ENCODE measurements around the gene KCNH3. TPM values are rescaled to one million over a fixed set of nuclear protein-coding genes. Genes with fewer than 3 reads are reported as not detected.

KCNH3 gene
- total RNA-seq, 2 experiments from 2014 or later: 0.06 to 0.57 TPM

GRCh38 chr12:49511410-49511809, 27.4 kb upstream of the KCNH3 start:
- ChIA-PET POLR2A (interaction anchor here (0.6 to 3.8 kb wide), 8 partner anchors 8 to 154 kb away, joined by 3 to 18 read pairs (median 4); no protein-coding TSS in a partner anchor), CTCF (ENCODE audit: unreplicated experiment) (interaction anchor here (0.8 to 1.3 kb wide), 3 partner anchors 153 to 218 kb away, joined by 3 to 9 read pairs (median 7); no protein-coding TSS in a partner anchor)
- no peak for TF ChIP-seq CTCF (conservative IDR thresholded peaks at IDR 0.05; ENCODE audit: low read length)
- TF ChIP-seq EZH2phosphoT487 (IDR thresholded peaks at IDR 0.05; ENCODE audit: borderline replicate concordance, low read depth, low read length): no peak
- no peak for DNase-seq (ENCODE audit: low spot score)
- no TSS peak for BruUV-seq (replicated peaks)
- no peak overlapping the region for H3K4me3 ChIP-seq (ENCODE audit: low read depth, low read length, poor library complexity, severe bottlenecking)
- no peaks in the 10 kb centered on the region for H3K4me1 ChIP-seq (ENCODE audit: insufficient read depth, low read length, poor library complexity, severe bottlenecking)
- no peaks in the 10 kb centered on the region for H4K20me1 ChIP-seq (ENCODE audit: insufficient read depth, low read length)
- H3K9me2 ChIP-seq (ENCODE audit: insufficient read depth, low read length): no peaks in the 10 kb centered on the region
- peaks cover 7% of the 10 kb centered on the region for H3K36me3 ChIP-seq (ENCODE audit: insufficient read depth, low read length)
- H3K9me3 ChIP-seq (ENCODE audit: low read length): no peaks in the 10 kb centered on the region
- intact Hi-C loops (cut with micrococcal nuclease; ENCODE audit: unreplicated experiment): no loop called here
- H3K27ac ChIP-seq (ENCODE audit: low read depth, low read length, poor library complexity, severe bottlenecking): no peak overlapping the region
- no peak overlapping the region for H2AFZ ChIP-seq (ENCODE audit: low read length)
- no peaks in the 10 kb centered on the region for H3K79me2 ChIP-seq (ENCODE audit: insufficient read depth, low read depth, low read length)
- H3K4me2 ChIP-seq (ENCODE audit: low read length): no peak overlapping the region

- Histone ChIP-seq H3K4me3 (ENCODE audit: low read depth, low read length, poor library complexity, severe bottlenecking) (no peak overlapping the region), H4K20me1 (ENCODE audit: insufficient read depth, low read length) (no peaks in the 10 kb centered on the region), H3K9me2 (ENCODE audit: insufficient read depth, low read length) (no peaks in the 10 kb centered on the region), H3K27ac (ENCODE audit: low read depth, low read length, poor library complexity, severe bottlenecking) (no peak overlapping the region), H3K79me2 (ENCODE audit: insufficient read depth, low read depth, low read length) (no peaks in the 10 kb centered on the region), H3K36me3 (ENCODE audit: insufficient read depth, low read length) (peaks cover 5% of the 10 kb centered on the region; the same call in 1 of the 2 replicates), H2AFZ (ENCODE audit: low read length) (no peak overlapping the region), H3K4me2 (ENCODE audit: low read length) (no peak overlapping the region), H3K4me1 (ENCODE audit: insufficient read depth, low read length, poor library complexity, severe bottlenecking) (no peaks in the 10 kb centered on the region), H3K9me3 (ENCODE audit: low read length) (no peaks in the 10 kb centered on the region)
- ChIA-PET CTCF (ENCODE audit: unreplicated experiment) (interaction anchor here (1.3 kb wide), 1 partner anchor 154 kb away, joined by 9 read pairs; no protein-coding TSS in a partner anchor), POLR2A (interaction anchor here (0.6 to 3.8 kb wide), 4 partner anchors 112 to 627 kb away, joined by 3 to 18 read pairs (median 4); no protein-coding TSS in a partner anchor)
- DNase-seq (ENCODE audit: low spot score): no peak
- intact Hi-C loops (cut with micrococcal nuclease; ENCODE audit: unreplicated experiment): no loop called here
- BruUV-seq (replicated peaks): no TSS peak
- TF ChIP-seq CTCF (conservative IDR thresholded peaks at IDR 0.05; ENCODE audit: low read length): no peak
- no peak for TF ChIP-seq EZH2phosphoT487 (IDR thresholded peaks at IDR 0.05; ENCODE audit: borderline replicate concordance, low read depth, low read length)
Observed at GRCh38 chr12:49512546-49512945, 26.3 kb upstream of the KCNH3 start.

GRCh38 chr12:49515266-49515665, 23.6 kb upstream of the KCNH3 start:
- POLR2A ChIA-PET: interaction anchor here (0.7 to 2.1 kb wide), 3 partner anchors 147 to 172 kb away, joined by 3 to 14 read pairs (median 3); no protein-coding TSS in a partner anchor

More at GRCh38 chr12:49515266-49515665, 23.6 kb upstream of the KCNH3 start:
- intact Hi-C loops (cut with micrococcal nuclease; ENCODE audit: unreplicated experiment): loop anchor here (2.0 kb wide), 1 partner anchor 226 kb away; no protein-coding TSS in a partner anchor
- Histone ChIP-seq H4K20me1 (ENCODE audit: insufficient read depth, low read length) (no peaks in the 10 kb centered on the region), H3K27ac (ENCODE audit: low read depth, low read length, poor library complexity, severe bottlenecking) (no peak overlapping the region), H3K9me2 (ENCODE audit: insufficient read depth, low read length) (no peaks in the 10 kb centered on the region), H3K4me2 (ENCODE audit: low read length) (no peak overlapping the region), H3K4me1 (ENCODE audit: insufficient read depth, low read length, poor library complexity, severe bottlenecking) (no peaks in the 10 kb centered on the region), H3K4me3 (ENCODE audit: low read depth, low read length, poor library complexity, severe bottlenecking) (no peak overlapping the region), H3K9me3 (ENCODE audit: low read length) (no peaks in the 10 kb centered on the region), H2AFZ (ENCODE audit: low read length) (no peak overlapping the region), H3K79me2 (ENCODE audit: insufficient read depth, low read depth, low read length) (no peaks in the 10 kb centered on the region), H3K36me3 (ENCODE audit: insufficient read depth, low read length) (peaks cover 10% of the 10 kb centered on the region; the same call in 1 of the 2 replicates)
- no TSS peak for BruUV-seq (replicated peaks)
- DNase-seq (ENCODE audit: low spot score): no peak
- TF ChIP-seq CTCF (conservative IDR thresholded peaks at IDR 0.05; ENCODE audit: low read length) (no peak), EZH2phosphoT487 (IDR thresholded peaks at IDR 0.05; ENCODE audit: borderline replicate concordance, low read depth, low read length) (no peak)
- CTCF ChIA-PET (ENCODE audit: unreplicated experiment): interaction anchor here (2.5 kb wide), 1 partner anchor 157 kb away, joined by 13 read pairs; no protein-coding TSS in a partner anchor
